HCT116 (cell line): ENCODE data around the gene PNLDC1.

Source experiments
- CTCF ChIP-seq, 3 experiments: fragments of 200-600 bp in 1 of 3; sonication (generic) in 1 of 3; IDR thresholded peaks in 2 of 3; conservative IDR thresholded peaks in 1 of 3; 2 replicates each; pipeline ENCODE4 v1.5.1; 2012 to 2017; ENCODE audit warnings: low read depth in 2 of 3, low read length in 2 of 3, antibody characterized with exemption in 1 of 3, borderline replicate concordance in 1 of 3, control low read depth in 1 of 3, mild to moderate bottlenecking in 1 of 3, mixed read lengths in 1 of 3, mixed run types in 1 of 3, moderate library complexity in 1 of 3; ENCODE audit not compliant: insufficient read depth in 1 of 3
- EZH2 ChIP-seq: fragments of 200-600 bp; sonication (generic); IDR thresholded peaks from 2 replicates; pipeline ENCODE4 v1.6.1; 2017; ENCODE audit warnings: antibody characterized with exemption, mixed run types
- JUND ChIP-seq: IDR thresholded peaks from 2 replicates; pipeline ENCODE4 v1.6.1; 2012
- POLR2A ChIP-seq: IDR thresholded peaks from 2 replicates; pipeline ENCODE4 v1.7.0; 2011; ENCODE audit warnings: borderline replicate concordance; ENCODE audit not compliant: insufficient read depth, insufficient read length; ENCODE audit errors: extremely low read depth
- SP1 ChIP-seq: IDR thresholded peaks from 2 replicates; pipeline ENCODE4 v1.6.1; 2012; ENCODE audit warnings: low read depth
- ZBTB33 ChIP-seq: IDR thresholded peaks from 2 replicates; pipeline ENCODE4 v1.6.1; 2011; ENCODE audit warnings: mild to moderate bottlenecking, low read length, moderate library complexity; ENCODE audit not compliant: insufficient replicate concordance; ENCODE audit errors: extremely low read depth

GRCh38 chr6:159830501-159831372 is 30.7 kb downstream of the PNLDC1 start:
- no peak for TF ChIP-seq POLR2A
- no peak for TF ChIP-seq EZH2
- TF ChIP-seq ZBTB33, result no peak
- no peak for TF ChIP-seq SP1
- no peak for TF ChIP-seq CTCF (IDR thresholded peaks at IDR 0.05 in 2 of 3, conservative IDR thresholded peaks at IDR 0.05 in 1 of 3; ENCODE audit: borderline replicate concordance in 1 of 3, insufficient read depth in 1 of 3, low read depth in 2 of 3, low read length in 2 of 3)
- no peak for TF ChIP-seq JUND
